Neuronal stem cell (in vitro differentiated cells): ENCODE results near the gene IL1F10. TPM values are rescaled to one million over a fixed set of nuclear protein-coding genes. Genes with fewer than 3 reads are reported as not detected.

ENCODE experiments used
- DNase-seq: peaks from one replicate; pipeline ENCODE4 v3.0.0-alpha.2; 2013; ENCODE audit warnings: low spot score
- H2AFZ ChIP-seq: one replicate; pipeline ENCODE4 v1.6.1; 2013; ENCODE audit warnings: mild to moderate bottlenecking, low read length, inconsistent platforms
- H2AK5ac ChIP-seq: 2 replicates; pipeline ENCODE4 v1.6.1; 2013; ENCODE audit warnings: low read depth, mild to moderate bottlenecking, inconsistent platforms, low read length, moderate library complexity, mixed read lengths
- H2BK120ac ChIP-seq: 2 replicates; pipeline ENCODE4 v1.6.1; 2013; ENCODE audit warnings: low read depth, mild to moderate bottlenecking, inconsistent platforms, low read length, moderate library complexity, mixed read lengths
- H2BK12ac ChIP-seq: one replicate; pipeline ENCODE4 v1.6.1; 2013; ENCODE audit warnings: low read length, inconsistent platforms
- H2BK15ac ChIP-seq: 2 replicates; pipeline ENCODE4 v1.6.1; 2013; ENCODE audit warnings: mild to moderate bottlenecking, low read length, inconsistent platforms, mixed read lengths
- H2BK5ac ChIP-seq: one replicate; pipeline ENCODE4 v1.6.1; 2013; ENCODE audit warnings: inconsistent platforms, mild to moderate bottlenecking, low read length, moderate library complexity
- H3K14ac ChIP-seq: one replicate; pipeline ENCODE4 v1.6.1; 2013; ENCODE audit warnings: low read length, inconsistent platforms
- H3K18ac ChIP-seq: 2 replicates; pipeline ENCODE4 v1.6.1; 2013; ENCODE audit warnings: low read length, inconsistent platforms
- H3K23ac ChIP-seq: 2 replicates; pipeline ENCODE4 v1.6.1; 2013; ENCODE audit warnings: low read depth, mild to moderate bottlenecking, mixed read lengths, low read length, inconsistent platforms; ENCODE audit not compliant: poor library complexity
- H3K27ac ChIP-seq: replicated peaks from 3 replicates; pipeline ENCODE4 v1.5.1; 2013; ENCODE audit warnings: low read length, inconsistent platforms
- H3K27me3 ChIP-seq, 3 experiments: 2 replicates each; pipeline ENCODE4 v1.6.1; 2013; ENCODE audit warnings: low read length in 3 of 3, mild to moderate bottlenecking in 2 of 3, inconsistent platforms in 1 of 3, low read depth in 1 of 3, mixed read lengths in 1 of 3, moderate library complexity in 1 of 3; ENCODE audit not compliant: control insufficient read depth in 3 of 3, insufficient read depth in 3 of 3
- H3K36me3 ChIP-seq, 2 donors: replicated peaks in 1 of 2; 2 replicates each; pipeline ENCODE4 v1.6.1; 2013; ENCODE audit warnings: low read length in 2 of 2; ENCODE audit not compliant: control insufficient read depth in 2 of 2, insufficient read depth in 2 of 2
- H3K4ac ChIP-seq: 2 replicates; pipeline ENCODE4 v1.6.1; 2013; ENCODE audit warnings: inconsistent platforms, mild to moderate bottlenecking, low read length, moderate library complexity
- H3K4me1 ChIP-seq, 2 donors: 1 replicate in 1 of 2; 2 replicates in 1 of 2; pipeline ENCODE4 v1.6.1; 2013; ENCODE audit warnings: low read length in 2 of 2, low read depth in 1 of 2; ENCODE audit not compliant: control insufficient read depth in 2 of 2, insufficient read depth in 1 of 2
- H3K4me2 ChIP-seq: one replicate; pipeline ENCODE4 v1.6.1; 2013; ENCODE audit warnings: mild to moderate bottlenecking, low read length, inconsistent platforms; ENCODE audit not compliant: insufficient read depth, poor library complexity, severe bottlenecking
- H3K4me3 ChIP-seq, 2 donors: 2 replicates each; pipeline ENCODE4 v1.5.1; 2013; ENCODE audit warnings: low read length in 2 of 2, mild to moderate bottlenecking in 2 of 2, inconsistent platforms in 1 of 2, moderate library complexity in 1 of 2
- H3K79me1 ChIP-seq: one replicate; pipeline ENCODE4 v1.6.1; 2013; ENCODE audit warnings: low read depth, mild to moderate bottlenecking, inconsistent platforms, low read length, moderate library complexity
- H3K9ac ChIP-seq: one replicate; pipeline ENCODE4 v1.6.1; 2013; ENCODE audit warnings: mild to moderate bottlenecking, low read depth, low read length, inconsistent platforms; ENCODE audit not compliant: poor library complexity
- H3K9me3 ChIP-seq, 2 donors: replicated peaks in 1 of 2; 2 replicates each; pipeline versions ENCODE3 to v1.6.1; 2013; ENCODE audit warnings: low read length in 2 of 2, mild to moderate bottlenecking in 2 of 2, inconsistent platforms in 1 of 2, low read depth in 1 of 2, mixed read lengths in 1 of 2, moderate library complexity in 1 of 2; ENCODE audit not compliant: control insufficient read depth in 2 of 2, insufficient read depth in 1 of 2
- H4K8ac ChIP-seq: one replicate; pipeline ENCODE4 v1.6.1; 2013; ENCODE audit warnings: low read depth, mild to moderate bottlenecking, inconsistent platforms, low read length, moderate library complexity
- H4K91ac ChIP-seq: one replicate; pipeline ENCODE4 v1.6.1; 2013; ENCODE audit warnings: low read length, low read depth, mild to moderate bottlenecking, inconsistent platforms; ENCODE audit not compliant: poor library complexity
- WGBS, 2 donors: extraction: QIAGEN DNeasy Blood & Tissue Kit; methylation state at CpG; one replicate each; pipeline ENCODE4 v1.1.7; 2013; ENCODE audit warnings: missing lambda C conversion rate in 2 of 2, mixed read lengths in 1 of 2; ENCODE audit not compliant: insufficient read length in 2 of 2, insufficient replicate concordance in 1 of 2; ENCODE audit errors: extremely low coverage in 2 of 2; 5-methylcytosine and 5-hydroxymethylcytosine counted together
- polyA plus RNA-seq, 2 experiments: library from polyadenylated mRNA; stranded (reverse); fragments of 200-250 nt; gene quantifications; one replicate each; pipeline ENCODE4 v1.2.3, GENCODE V29; 2013

The IL1F10 gene
- not detected for polyA plus RNA-seq (2013, experiment 1 of 2)
- not detected for polyA plus RNA-seq (2013, experiment 2 of 2)

- no peak within 1 kb of the TSS for H2AFZ ChIP-seq
- H3K27me3 ChIP-seq = peaks cover 0 to 22% (median 0%) of the 10 kb centered on the region in 3 experiments
- no peak within 1 kb of the TSS for H3K18ac ChIP-seq
- no peak within 1 kb of the TSS for H3K4ac ChIP-seq
- no peaks in the 10 kb centered on the region for H3K79me1 ChIP-seq
- no peak within 1 kb of the TSS for H2BK5ac ChIP-seq
- WGBS, 2 donors = no CpG with 5 or more reads among the region's 3 CpGs
- no peak within 1 kb of the TSS for H3K4me3 ChIP-seq
- DNase-seq = no peak
- H3K9me3 ChIP-seq = peaks cover 0 to 2% of the 10 kb centered on the region in 2 donors
- H3K4me2 ChIP-seq = no peak within 1 kb of the TSS
- H3K23ac ChIP-seq = no peak within 1 kb of the TSS
- H3K27ac ChIP-seq = no peak within 1 kb of the TSS
- H3K4me1 ChIP-seq = no peaks in the 10 kb centered on the region
- H2BK12ac ChIP-seq = no peak within 1 kb of the TSS
- H4K91ac ChIP-seq = no peak within 1 kb of the TSS
- no peak within 1 kb of the TSS for H2BK15ac ChIP-seq
- no peaks in the 10 kb centered on the region for H3K36me3 ChIP-seq
- no peak within 1 kb of the TSS for H4K8ac ChIP-seq
- no peak within 1 kb of the TSS for H3K14ac ChIP-seq
- H2BK120ac ChIP-seq = no peak within 1 kb of the TSS
- no peak within 1 kb of the TSS for H3K9ac ChIP-seq
- H2AK5ac ChIP-seq = no peak within 1 kb of the TSS
Observed at GRCh38 chr2:113067681-113068080, at the start of gene IL1F10. Gene IL1F10, plus strand, starts transcription at chr2:113067970. Its CDS starts 4,769 bp downstream, at chr2:113072739.

GRCh38 chr2:113018509-113018908 is 49.3 kb upstream of the IL1F10 start:
- Histone ChIP-seq H2AFZ (no peak overlapping the region), H3K79me1 (no peaks in the 10 kb centered on the region), H3K23ac (no peak overlapping the region), H2BK120ac (no peak overlapping the region), H2BK5ac (no peak overlapping the region), H3K27me3 (peaks cover 0 to 3% (median 0%) of the 10 kb centered on the region in 3 experiments), H3K4me2 (no peak overlapping the region), H3K14ac (no peak overlapping the region), H3K4me3 (no peak overlapping the region), H3K27ac (no peak overlapping the region), H2BK12ac (no peak overlapping the region), H3K4ac (no peak overlapping the region), H2BK15ac (no peak overlapping the region), H3K9ac (no peak overlapping the region), H3K9me3 (peaks cover 0 to 2% of the 10 kb centered on the region in 2 donors), H3K36me3 (no peaks in the 10 kb centered on the region), H2AK5ac (no peak overlapping the region), H4K91ac (no peak overlapping the region), H3K4me1 (no peaks in the 10 kb centered on the region), H3K18ac (no peak overlapping the region), H4K8ac (no peak overlapping the region)
- no CpG with 5 or more reads among the region's 3 CpGs for WGBS, 2 donors
- DNase-seq = no peak

- Histone ChIP-seq H2AFZ (no peak overlapping the region), H2BK15ac (no peak overlapping the region), H3K4me2 (no peak overlapping the region), H2BK5ac (no peak overlapping the region), H4K91ac (no peak overlapping the region), H3K23ac (no peak overlapping the region), H2AK5ac (no peak overlapping the region), H3K4me3 (no peak overlapping the region), H3K27me3 (peaks cover 0 to 26% (median 0%) of the 10 kb centered on the region in 3 experiments), H2BK120ac (no peak overlapping the region), H3K36me3 (no peaks in the 10 kb centered on the region), H2BK12ac (no peak overlapping the region), H3K9me3 (peaks cover 0 to 2% of the 10 kb centered on the region in 2 donors), H3K18ac (no peak overlapping the region), H3K4ac (no peak overlapping the region), H3K14ac (no peak overlapping the region), H3K9ac (no peak overlapping the region), H3K4me1 (no peaks in the 10 kb centered on the region), H4K8ac (no peak overlapping the region), H3K79me1 (no peaks in the 10 kb centered on the region), H3K27ac (no peak overlapping the region)
- no peak for DNase-seq
- no CpG with 5 or more reads among the region's 4 CpGs for WGBS, 2 donors
Observed at GRCh38 chr2:113021312-113021711, 46.5 kb upstream of the IL1F10 start.

GRCh38 chr2:113024764-113025163 is 43.0 kb upstream of the IL1F10 start:
- no peak overlapping the region for H3K4me3 ChIP-seq
- H4K91ac ChIP-seq = no peak overlapping the region
- H2BK12ac ChIP-seq = no peak overlapping the region
- no peak overlapping the region for H2AK5ac ChIP-seq
- H2BK15ac ChIP-seq = no peak overlapping the region
- no peak overlapping the region for H3K4ac ChIP-seq
- peaks cover 0 to 40% (median 0%) of the 10 kb centered on the region in 3 experiments for H3K27me3 ChIP-seq
- H3K23ac ChIP-seq = no peak overlapping the region
- H4K8ac ChIP-seq = no peak overlapping the region
- no peak overlapping the region for H3K14ac ChIP-seq
- H3K9ac ChIP-seq = no peak overlapping the region
- H3K27ac ChIP-seq = no peak overlapping the region
- no peak overlapping the region for H3K4me2 ChIP-seq
- H2BK5ac ChIP-seq = no peak overlapping the region
- H3K9me3 ChIP-seq = no peaks in the 10 kb centered on the region
- no peak overlapping the region for H2BK120ac ChIP-seq
- H2AFZ ChIP-seq = no peak overlapping the region
- DNase-seq = no peak
- H3K79me1 ChIP-seq = no peaks in the 10 kb centered on the region
- H3K4me1 ChIP-seq = peaks cover 0 to 2% of the 10 kb centered on the region in 2 donors
- H3K18ac ChIP-seq = no peak overlapping the region
- no CpG with 5 or more reads among the region's 2 CpGs for WGBS, 2 donors
- no peaks in the 10 kb centered on the region for H3K36me3 ChIP-seq
